GM19193 (cell line): ENCODE results near the gene ZNF609.

Experiments
- POLR2A ChIP-seq: IDR thresholded peaks from 4 replicates; pipeline ENCODE4 v1.6.1; 2011; ENCODE audit not compliant: insufficient read depth, insufficient read length; ENCODE audit errors: extremely low read depth

Gene ZNF609

GRCh38 chr15:64522226-64522823 lies 61.9 kb downstream of the ZNF609 start:
- no peak for TF ChIP-seq POLR2A

GRCh38 chr15:64523240-64523639 lies 62.9 kb downstream of the ZNF609 start:
- no peak for TF ChIP-seq POLR2A

- TF ChIP-seq POLR2A = no peak
Measured at GRCh38 chr15:64524778-64525177, 64.4 kb downstream of the ZNF609 start.

GRCh38 chr15:64525828-64526530 lies 65.6 kb downstream of the ZNF609 start:
- no peak for TF ChIP-seq POLR2A

- no peak for TF ChIP-seq POLR2A
Measured at GRCh38 chr15:64527263-64527984, 67.0 kb downstream of the ZNF609 start.

DNA sequence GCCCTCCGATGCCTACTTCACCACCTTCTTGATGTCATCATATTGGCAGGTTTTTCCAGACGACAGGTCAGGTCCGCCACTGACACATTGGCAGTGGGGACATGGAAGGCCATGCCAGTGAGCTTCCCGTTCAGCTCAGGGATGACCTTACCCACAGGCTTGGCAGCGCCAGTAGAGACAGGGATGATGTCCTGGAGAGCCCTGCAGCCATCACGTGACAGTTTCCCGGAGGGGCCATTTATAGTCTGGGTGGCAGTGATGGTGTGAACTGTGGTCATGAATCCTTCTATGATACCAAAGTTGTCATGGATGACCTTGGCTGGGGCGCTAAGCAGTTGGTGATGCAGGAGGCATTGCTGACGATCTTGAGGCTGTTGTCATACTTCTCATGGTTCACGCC lies 68.5 kb downstream of the ZNF609 start:
- TF ChIP-seq POLR2A = no peak

GRCh38 chr15:64530472-64530871 lies 70.1 kb downstream of the ZNF609 start:
- TF ChIP-seq POLR2A = no peak

- no peak for TF ChIP-seq POLR2A
Measured at GRCh38 chr15:64530918-64531317, 70.5 kb downstream of the ZNF609 start.

DNA sequence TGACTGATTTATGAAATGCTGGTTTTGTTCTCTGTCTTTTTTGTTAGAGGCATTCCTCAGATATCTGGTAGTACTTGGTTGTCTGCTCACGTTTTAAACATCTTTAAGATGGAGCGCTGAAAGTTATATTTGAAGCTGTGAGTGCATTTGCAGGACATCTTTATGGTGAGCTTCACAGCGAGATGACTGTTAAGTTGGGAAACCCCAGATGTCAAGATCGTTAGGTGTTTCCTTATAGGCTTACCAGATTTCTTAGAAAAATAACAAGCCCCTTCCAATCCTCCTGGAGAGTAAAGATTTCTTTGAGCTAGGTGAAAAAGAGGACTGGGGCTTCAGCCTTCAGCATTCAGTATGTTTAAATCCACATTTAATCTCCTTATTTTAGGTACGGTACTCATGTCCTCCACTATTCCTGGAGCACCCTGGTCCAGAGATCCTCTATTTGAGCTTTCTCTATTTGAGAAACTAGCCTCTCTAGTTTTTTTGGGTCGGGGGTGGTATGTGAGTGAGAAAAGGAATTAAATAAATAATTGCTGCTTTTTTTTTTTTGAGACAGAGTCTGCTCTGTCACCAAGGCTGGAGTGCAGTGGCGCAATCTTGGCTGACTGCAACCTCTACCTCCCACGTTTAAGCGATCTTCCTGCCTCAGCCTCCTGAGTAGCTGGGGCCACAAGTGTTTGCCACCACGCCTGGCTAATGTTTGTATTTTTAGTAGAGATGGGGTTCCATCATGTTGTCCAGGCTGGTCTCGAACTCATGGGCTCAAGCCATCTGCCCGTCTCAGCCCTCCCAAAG lies 72.3 kb downstream of the ZNF609 start:
- no peak for TF ChIP-seq POLR2A

DNA sequence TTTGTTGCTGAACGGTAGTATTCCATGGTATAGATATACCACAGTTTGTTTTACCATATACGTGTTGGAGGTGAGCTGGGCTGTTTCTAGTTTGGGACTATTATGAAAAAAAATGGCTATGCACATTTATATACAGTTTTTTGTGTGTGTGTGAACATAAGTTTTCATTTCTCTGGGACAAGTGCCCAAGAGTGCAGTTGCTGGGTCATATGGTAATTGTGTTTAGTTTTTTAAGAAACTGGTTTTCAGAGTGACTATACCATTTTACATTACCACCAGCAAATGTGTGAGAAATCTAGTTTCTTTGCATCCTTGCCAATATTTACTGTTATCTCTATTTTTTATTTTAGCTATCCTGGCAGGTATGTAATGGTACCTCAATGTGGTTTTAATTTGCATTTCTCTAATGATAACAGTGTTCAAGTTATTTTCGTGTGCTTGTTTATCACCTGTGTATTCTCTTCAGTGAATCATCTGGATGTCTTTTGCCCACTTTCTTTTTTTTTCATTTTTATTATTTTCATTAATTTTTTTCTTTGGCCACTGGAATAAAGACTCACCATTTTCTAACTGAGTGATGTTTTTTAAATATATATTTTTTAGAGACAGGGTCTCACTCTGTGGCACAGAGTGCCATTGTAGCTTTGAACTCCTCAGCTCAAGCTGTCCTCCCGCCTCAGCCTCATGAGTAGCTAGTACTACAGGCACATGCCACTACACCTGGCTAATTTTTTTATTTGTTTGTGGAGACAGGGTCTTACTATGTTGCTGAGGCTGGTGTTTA lies 75.3 kb downstream of the ZNF609 start:
- no peak for TF ChIP-seq POLR2A

DNA sequence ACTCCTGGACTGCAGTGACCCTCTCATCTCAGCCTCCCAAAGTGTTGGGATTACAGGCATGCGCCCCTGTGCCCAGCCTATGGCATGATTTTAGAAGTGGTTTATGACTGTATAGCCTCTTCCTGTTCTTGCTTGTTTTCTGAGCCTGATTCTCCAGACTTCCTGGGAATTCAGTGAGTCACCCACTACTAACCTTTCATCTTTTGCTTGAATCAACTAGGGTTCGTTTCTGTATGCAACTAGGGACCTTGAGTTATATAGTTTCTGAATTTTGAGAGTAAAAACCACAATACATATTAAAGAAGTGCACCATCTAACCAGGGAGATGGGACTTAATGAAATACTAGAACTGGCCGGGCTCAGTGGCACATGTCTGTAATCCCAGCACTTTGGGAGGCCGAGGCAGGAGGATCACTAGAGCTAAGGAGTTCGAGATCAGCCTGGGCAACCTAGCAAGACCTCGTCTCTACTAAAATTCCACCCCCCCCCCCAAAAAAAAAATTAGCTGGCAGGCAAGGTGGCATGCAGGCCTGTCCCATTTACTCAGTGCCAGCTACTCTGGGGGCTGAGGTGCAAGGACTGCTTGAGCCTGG lies 76.0 kb downstream of the ZNF609 start:
- TF ChIP-seq POLR2A = no peak

DNA sequence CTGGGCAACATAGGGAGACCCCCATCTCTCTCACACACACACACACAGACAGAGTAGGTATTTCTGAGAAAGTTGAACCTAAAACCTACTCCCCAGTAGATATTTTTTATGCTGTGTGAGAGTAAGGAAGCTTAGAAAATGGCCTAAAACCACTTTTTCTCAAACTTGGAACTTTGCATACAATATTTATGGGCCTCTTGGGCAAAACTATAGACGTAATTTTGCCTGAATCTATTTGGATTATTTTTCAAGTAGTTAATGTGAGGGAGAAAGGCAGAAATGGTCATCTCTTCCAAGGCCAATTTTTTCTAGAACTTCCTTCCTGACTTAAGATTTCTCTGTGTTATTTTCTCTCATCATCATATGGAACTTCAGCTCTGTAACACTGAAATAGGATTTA lies 81.7 kb downstream of the ZNF609 start:
- TF ChIP-seq POLR2A = no peak

- TF ChIP-seq POLR2A = no peak
Measured at GRCh38 chr15:64544450-64544849, 84.1 kb downstream of the ZNF609 start.

DNA sequence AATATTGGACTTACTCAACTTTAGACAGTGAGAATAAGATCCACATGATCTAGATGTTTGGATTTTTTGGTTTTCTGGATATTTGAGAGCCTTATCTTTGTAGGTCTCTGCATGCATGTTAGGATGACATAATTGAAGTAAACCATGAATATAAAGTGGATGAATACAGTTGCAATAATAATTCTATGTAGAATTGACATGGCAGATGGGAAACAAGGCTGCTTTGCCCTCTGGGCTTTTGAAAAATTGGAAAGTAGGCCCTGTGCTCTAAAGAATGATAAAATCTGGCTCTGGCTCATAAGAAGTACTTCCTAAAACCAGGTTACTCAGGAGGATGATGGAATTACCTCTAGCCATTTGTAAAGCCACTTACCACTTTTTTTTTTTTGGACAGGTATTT lies 86.9 kb downstream of the ZNF609 start:
- no peak for TF ChIP-seq POLR2A
